Measurements from ENCODE around the gene TMC1.
"Not testable (repeated sequence)": the region's sequence is repeated elsewhere in the genome, so short reads cannot be mapped to it uniquely, and the experiment has no call there.

TMC1 gene

DNA sequence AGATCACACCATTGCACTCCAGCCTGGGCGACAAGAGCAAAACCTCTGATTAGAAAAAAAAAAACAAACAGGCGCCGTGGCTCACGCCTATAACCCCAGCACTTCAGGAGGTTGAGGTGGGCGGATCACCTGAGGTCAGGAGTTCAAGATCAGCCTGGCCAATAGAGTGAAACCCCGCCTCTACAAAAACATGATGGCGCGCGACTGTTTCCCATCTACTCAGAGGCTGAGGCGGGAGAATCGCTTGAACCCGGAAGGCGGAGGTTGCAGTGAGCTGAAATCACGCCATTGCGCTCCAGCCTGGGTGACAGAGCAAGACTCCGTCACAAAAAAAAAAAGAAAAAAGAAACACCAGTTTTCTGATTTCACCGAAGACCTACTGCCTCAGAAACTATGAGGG is at the start of gene TMC1:
Gene TMC1 (plus strand): TSS at position 193 of the 400 bp plus-strand sequence. CDS start 127,041 bp downstream, outside the sequence.
- H3K27ac ChIP-seq = peak within 1 kb of the TSS; percentile 99

DNA sequence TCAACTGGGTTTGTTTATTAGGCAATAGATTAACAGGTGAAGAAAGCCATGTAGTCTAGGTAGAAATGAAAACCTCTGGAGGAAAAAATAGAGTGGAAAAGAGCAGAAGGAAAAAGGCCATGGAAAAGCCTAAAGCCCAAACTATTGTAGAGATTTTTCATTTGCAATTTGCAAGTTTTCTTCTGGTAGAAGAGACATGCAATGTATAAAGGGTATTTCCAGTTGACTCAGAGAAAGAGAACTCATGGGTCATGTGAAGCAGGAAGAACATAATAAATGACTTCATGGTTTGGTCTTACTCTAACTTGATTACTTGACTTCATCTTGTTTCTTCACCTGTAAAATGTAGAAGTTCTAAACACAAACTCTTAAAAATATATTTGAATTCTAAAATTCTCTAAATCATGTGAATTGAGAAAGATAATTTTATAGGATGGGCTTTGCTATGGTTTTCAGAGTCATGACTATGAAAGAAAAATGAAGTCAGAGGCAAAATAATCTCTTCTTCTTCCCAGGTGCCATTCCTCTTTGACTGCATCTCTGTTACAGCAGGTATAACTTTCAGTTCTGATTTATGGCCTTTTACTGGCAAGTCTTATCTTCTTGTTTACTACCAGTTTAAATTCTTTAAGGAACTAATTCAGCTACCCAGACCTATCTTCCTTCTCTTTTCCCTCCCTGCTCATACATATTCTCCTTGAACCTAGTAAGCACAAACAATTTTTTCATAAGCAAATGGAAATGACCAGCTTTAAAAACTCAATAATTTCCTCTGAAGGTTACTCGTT is 47.7 kb upstream of the TMC1 start:
- no peak overlapping the region for H3K27ac ChIP-seq
- TF ChIP-seq CTCF (conservative IDR thresholded peaks at IDR 0.05) = no peak

DNA sequence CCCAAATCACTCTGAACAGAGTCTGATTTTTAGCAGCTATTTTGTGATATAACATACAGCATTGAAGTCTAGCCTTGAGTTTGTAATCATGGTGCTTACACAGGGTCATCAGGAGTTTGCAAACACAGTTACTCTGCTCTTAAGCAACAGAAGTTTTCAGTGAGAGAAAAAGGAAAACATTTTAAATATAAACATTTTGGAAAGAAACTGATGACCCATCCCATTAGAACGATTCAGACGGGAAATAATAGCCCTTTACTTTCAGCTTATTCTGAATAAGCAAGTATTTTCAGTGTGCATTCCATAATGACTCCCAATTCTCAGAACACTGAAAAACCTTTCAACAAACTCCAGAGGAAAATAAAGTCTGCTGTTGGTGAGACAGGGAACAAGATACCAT is 46.7 kb upstream of the TMC1 start:
- H3K27ac ChIP-seq = no peak overlapping the region
- no peak for TF ChIP-seq CTCF (conservative IDR thresholded peaks at IDR 0.05)

- no peak for TF ChIP-seq CTCF (conservative IDR thresholded peaks at IDR 0.05)
- H3K27ac ChIP-seq = no peak overlapping the region
Measured at GRCh38 chr9:72476100-72476499, 45.3 kb upstream of the TMC1 start.

DNA sequence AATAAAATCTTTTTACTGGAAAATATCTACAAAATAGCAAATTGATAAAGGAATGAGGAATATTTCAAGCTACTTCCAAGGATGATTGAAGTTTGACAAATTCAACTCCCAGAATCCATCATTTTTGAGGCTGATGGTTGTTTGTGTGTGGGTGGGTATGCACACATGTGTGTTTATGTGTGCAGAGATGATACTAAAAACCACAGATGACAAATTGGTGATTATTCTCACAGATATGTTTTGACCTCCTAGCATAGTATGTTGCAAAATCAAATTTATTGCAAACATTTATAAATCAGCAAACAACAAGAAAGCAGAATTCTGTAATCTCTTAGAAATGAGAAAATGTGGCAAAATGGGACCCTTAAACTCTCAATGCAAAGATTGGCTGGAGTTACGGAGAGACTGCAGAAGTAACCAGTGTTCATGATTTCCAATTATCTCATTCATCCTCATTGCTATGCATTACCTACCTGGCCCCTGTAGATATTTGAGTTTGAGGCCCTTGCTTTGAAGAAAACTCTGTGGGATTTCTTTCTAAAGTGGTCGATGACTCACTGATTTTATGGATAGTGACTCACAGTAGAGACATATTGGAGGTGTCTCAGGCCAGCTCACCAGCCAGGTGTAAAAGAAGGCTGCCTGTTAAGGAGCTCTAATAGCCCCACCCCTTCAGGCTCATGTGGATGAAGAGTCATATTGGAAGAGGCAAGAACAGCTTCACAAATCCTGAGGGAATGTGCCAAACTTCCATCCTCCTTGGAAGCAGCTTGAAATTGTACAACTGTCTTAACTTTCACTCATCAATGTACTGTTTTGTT is 44.6 kb upstream of the TMC1 start:
- peak overlapping the region; percentile 70 for H3K27ac ChIP-seq
- TF ChIP-seq CTCF (conservative IDR thresholded peaks at IDR 0.05) = no peak

- TF ChIP-seq CTCF (conservative IDR thresholded peaks at IDR 0.05) = no peak
- H3K27ac ChIP-seq = peak overlapping the region; percentile 70
Measured at GRCh38 chr9:72477930-72478518, 43.4 kb upstream of the TMC1 start.

GRCh38 chr9:72478966-72479365 is 42.4 kb upstream of the TMC1 start:
- H3K27ac ChIP-seq = peak overlapping the region; percentile 70

GRCh38 chr9:72480261-72480660 is 41.1 kb upstream of the TMC1 start:
- not testable (repeated sequence) for H3K27ac ChIP-seq

More at GRCh38 chr9:72478966-72479365, 42.4 kb upstream of the TMC1 start:
- no peak for TF ChIP-seq CTCF (conservative IDR thresholded peaks at IDR 0.05)

All from VCaP (cell line).